CD4-positive, alpha-beta T cell (primary cell): ENCODE measurements around the gene RET. TPM values are rescaled to one million over a fixed set of nuclear protein-coding genes. Genes with fewer than 3 reads are reported as not detected.

Experiments
- ATAC-seq: fragments of 200-7000 bp; cut with Tn5 transposase; one replicate; pipeline ENCODE4 v1.10.0; 2022; ENCODE audit warnings: mild to moderate bottlenecking; ENCODE audit not compliant: poor library complexity
- CTCF ChIA-PET: fragments of 350-600 bp; sonication (Branson Sonifier 250); formaldehyde crosslinking; loops from one replicate; lab custom pipeline; 2021; ENCODE audit warnings: antibody characterized with exemption, inconsistent platforms; lab: Charles Lee
- POLR2A ChIA-PET: fragments of 350-600 bp; sonication (Branson Sonifier 250); formaldehyde crosslinking; loops from one replicate; lab custom pipeline; 2021; ENCODE audit warnings: antibody characterized with exemption, inconsistent platforms; lab: Charles Lee
- DNase-seq, 14 experiments: peaks; one replicate each; pipeline ENCODE4 v3.0.0-alpha.2; 2013 to 2020; ENCODE audit warnings: mixed read lengths in 2 of 14
- H3K27ac ChIP-seq, 2 donors: one replicate each; pipeline versions ENCODE4 v1.5.1 to v1.7.0; 2013; ENCODE audit warnings: low read length in 2 of 2, low read depth in 1 of 2, mild to moderate bottlenecking in 1 of 2
- H3K27me3 ChIP-seq, 2 experiments: 1 replicate in 1 of 2; 2 replicates in 1 of 2; pipeline versions ENCODE4 v1.6.1 to v1.7.0; 2013; ENCODE audit warnings: low read length in 2 of 2, control low read depth in 1 of 2, mild to moderate bottlenecking in 1 of 2, moderate library complexity in 1 of 2; ENCODE audit not compliant: insufficient read depth in 2 of 2, control insufficient read depth in 1 of 2
- H3K36me3 ChIP-seq: one replicate; pipeline ENCODE4 v1.6.1; 2013; ENCODE audit warnings: low read length, control low read depth; ENCODE audit not compliant: insufficient read depth
- H3K4me1 ChIP-seq: one replicate; pipeline ENCODE4 v1.6.1; 2013; ENCODE audit warnings: low read length, control low read depth; ENCODE audit not compliant: insufficient read depth
- H3K4me3 ChIP-seq: one replicate; pipeline ENCODE4 v1.5.1; 2013; ENCODE audit warnings: mild to moderate bottlenecking, low read length, moderate library complexity
- H3K9me3 ChIP-seq, 2 experiments: 1 replicate in 1 of 2; 2 replicates in 1 of 2; pipeline versions ENCODE4 v1.6.1 to v1.7.0; 2013; ENCODE audit warnings: low read length in 2 of 2, mild to moderate bottlenecking in 2 of 2, control low read depth in 1 of 2, moderate library complexity in 1 of 2; ENCODE audit not compliant: control insufficient read depth in 1 of 2, insufficient read depth in 1 of 2
- H3K27ac Mint-ChIP-seq: one replicate; pipeline ENCODE4 v1.8.0; 2020; ENCODE audit warnings: mixed read lengths
- H3K27me3 Mint-ChIP-seq: one replicate; pipeline ENCODE4 v1.8.0; 2021; ENCODE audit warnings: mixed read lengths
- H3K36me3 Mint-ChIP-seq: one replicate; pipeline ENCODE4 v1.8.0; 2021; ENCODE audit warnings: low read depth, mixed read lengths
- H3K4me1 Mint-ChIP-seq: one replicate; pipeline ENCODE4 v1.8.0; 2021; ENCODE audit warnings: low read depth, mixed read lengths
- H3K4me3 Mint-ChIP-seq: one replicate; pipeline ENCODE4 v1.8.0; 2020; ENCODE audit warnings: mild to moderate bottlenecking, mixed read lengths
- H3K9me3 Mint-ChIP-seq: one replicate; pipeline ENCODE4 v1.8.0; 2020; ENCODE audit warnings: mixed read lengths
- intact Hi-C, 2 experiments: fragments of 100-400 bp; cut with DNase I in 1 of 2; cut with micrococcal nuclease in 1 of 2; formaldehyde crosslinking; loops; one replicate each; pipeline versions ENCODE4 v1.15.1 to v1.9.0; 2023 to 2025; cut with DNase I, micrococcal nuclease
- total RNA-seq, 174 experiments: library from RNA in 2 of 174; stranded (reverse) in 2 of 174; gene quantifications; one replicate each; pipeline ENCODE4 v1.2.3 and lab custom pipeline; 2021 to 2026
- TF ChIP-seq, protein P1 (sequence below): fragments of 200-600 bp; IDR thresholded peaks from one replicate; pipeline ENCODE4 v1.8.0; 2022; ENCODE audit warnings: antibody characterized with exemption, mild to moderate bottlenecking

RET gene
- total RNA-seq, 2 experiments from 2014 or later = not detected

DNA sequence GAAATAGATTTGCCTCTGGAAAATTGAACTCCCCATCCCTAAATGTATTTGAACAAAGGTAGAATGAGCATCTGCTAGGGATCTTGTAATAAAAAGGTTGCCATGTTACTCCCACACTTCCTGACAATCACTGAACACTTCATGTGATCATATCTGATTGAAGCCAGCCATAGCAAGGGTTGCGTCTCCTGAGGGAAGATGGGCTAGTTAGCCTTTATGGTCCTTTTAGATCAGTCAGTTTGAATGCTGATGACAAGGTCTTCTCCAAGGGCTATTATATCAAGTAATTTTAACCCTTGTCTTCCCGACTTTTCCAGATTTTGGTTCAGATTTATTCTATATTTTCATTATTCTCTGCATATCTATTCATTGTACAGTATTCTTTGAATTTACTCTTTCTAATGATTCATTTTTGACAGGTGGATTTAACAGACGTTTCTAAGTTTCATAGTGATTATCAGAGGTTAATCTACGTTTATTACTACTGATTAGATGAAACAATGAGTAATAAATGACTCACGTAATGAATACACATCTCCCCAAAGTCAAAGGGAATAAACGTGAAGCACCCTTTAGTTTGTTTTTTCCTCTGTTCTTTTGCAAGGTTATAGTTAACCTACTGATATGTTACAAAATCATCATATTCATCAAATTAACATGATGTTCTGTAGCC, 89.5 kb downstream of the RET start:
- ATAC-seq (no peak), DNase-seq (no peak)
- TF ChIP-seq, protein P1, sequence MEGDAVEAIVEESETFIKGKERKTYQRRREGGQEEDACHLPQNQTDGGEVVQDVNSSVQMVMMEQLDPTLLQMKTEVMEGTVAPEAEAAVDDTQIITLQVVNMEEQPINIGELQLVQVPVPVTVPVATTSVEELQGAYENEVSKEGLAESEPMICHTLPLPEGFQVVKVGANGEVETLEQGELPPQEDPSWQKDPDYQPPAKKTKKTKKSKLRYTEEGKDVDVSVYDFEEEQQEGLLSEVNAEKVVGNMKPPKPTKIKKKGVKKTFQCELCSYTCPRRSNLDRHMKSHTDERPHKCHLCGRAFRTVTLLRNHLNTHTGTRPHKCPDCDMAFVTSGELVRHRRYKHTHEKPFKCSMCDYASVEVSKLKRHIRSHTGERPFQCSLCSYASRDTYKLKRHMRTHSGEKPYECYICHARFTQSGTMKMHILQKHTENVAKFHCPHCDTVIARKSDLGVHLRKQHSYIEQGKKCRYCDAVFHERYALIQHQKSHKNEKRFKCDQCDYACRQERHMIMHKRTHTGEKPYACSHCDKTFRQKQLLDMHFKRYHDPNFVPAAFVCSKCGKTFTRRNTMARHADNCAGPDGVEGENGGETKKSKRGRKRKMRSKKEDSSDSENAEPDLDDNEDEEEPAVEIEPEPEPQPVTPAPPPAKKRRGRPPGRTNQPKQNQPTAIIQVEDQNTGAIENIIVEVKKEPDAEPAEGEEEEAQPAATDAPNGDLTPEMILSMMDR = no peak
- peak overlapping the region; percentile 39 for H3K27ac Mint-ChIP-seq
- no peak overlapping the region for H3K4me3 Mint-ChIP-seq
- ChIA-PET CTCF (no interaction called here), POLR2A (no interaction called here)
- no peak overlapping the region for H3K27ac ChIP-seq
- no peaks in the 10 kb centered on the region for H3K9me3 ChIP-seq
- intact Hi-C loops = no loop called here
- H3K4me1 Mint-ChIP-seq = peaks cover 23% of the 10 kb centered on the region
- H3K4me1 ChIP-seq = peaks cover 3% of the 10 kb centered on the region
- no peaks in the 10 kb centered on the region for H3K9me3 Mint-ChIP-seq
- H3K36me3 ChIP-seq = peaks cover 58% of the 10 kb centered on the region
- peaks cover 83% of the 10 kb centered on the region for H3K36me3 Mint-ChIP-seq
- no peak overlapping the region for H3K4me3 ChIP-seq
- H3K27me3 Mint-ChIP-seq = no peaks in the 10 kb centered on the region
- no peaks in the 10 kb centered on the region for H3K27me3 ChIP-seq

DNA sequence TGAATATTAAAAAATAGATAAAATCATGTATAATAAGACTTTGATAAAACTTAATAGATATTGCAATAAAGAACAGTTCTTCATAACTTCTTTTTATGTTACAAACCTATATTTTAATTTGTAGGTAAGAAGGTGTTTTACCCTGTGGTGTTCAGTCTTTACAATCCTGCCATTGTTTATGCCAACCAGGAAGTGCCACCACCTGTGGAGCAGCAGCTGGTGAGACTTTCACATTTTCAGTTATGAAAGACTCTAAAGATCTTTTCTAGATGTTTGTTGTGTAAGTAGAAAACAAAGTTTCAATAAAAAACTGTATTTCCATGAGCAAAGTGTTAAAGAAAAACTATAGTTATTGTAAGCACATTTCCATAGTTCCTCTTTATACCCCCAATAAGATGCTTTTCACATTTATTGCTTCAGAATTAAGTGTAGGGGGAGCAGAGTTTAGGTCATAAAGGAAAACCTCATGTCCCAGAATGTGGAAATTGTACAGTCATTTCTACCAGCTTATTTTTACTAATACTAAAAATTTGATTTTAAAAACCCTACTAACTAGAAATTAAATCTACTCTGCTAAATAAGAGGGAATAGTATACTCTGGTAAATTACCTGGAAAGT, 90.1 kb downstream of the RET start:
- intact Hi-C loops = no loop called here
- H3K27ac ChIP-seq = no peak overlapping the region
- ChIA-PET CTCF (no interaction called here), POLR2A (no interaction called here)
- no peak overlapping the region for H3K27ac Mint-ChIP-seq
- ATAC-seq (no peak), DNase-seq (no peak)
- H3K4me1 Mint-ChIP-seq = peaks cover 22% of the 10 kb centered on the region
- H3K36me3 Mint-ChIP-seq = peaks cover 83% of the 10 kb centered on the region
- H3K9me3 ChIP-seq = no peaks in the 10 kb centered on the region
- H3K27me3 Mint-ChIP-seq = no peaks in the 10 kb centered on the region
- TF ChIP-seq, protein P1 = no peak
- H3K4me1 ChIP-seq = peaks cover 3% of the 10 kb centered on the region
- no peaks in the 10 kb centered on the region for H3K9me3 Mint-ChIP-seq
- H3K4me3 ChIP-seq = no peak overlapping the region
- H3K27me3 ChIP-seq = no peaks in the 10 kb centered on the region
- H3K4me3 Mint-ChIP-seq = no peak overlapping the region
- H3K36me3 ChIP-seq = peaks cover 58% of the 10 kb centered on the region

DNA sequence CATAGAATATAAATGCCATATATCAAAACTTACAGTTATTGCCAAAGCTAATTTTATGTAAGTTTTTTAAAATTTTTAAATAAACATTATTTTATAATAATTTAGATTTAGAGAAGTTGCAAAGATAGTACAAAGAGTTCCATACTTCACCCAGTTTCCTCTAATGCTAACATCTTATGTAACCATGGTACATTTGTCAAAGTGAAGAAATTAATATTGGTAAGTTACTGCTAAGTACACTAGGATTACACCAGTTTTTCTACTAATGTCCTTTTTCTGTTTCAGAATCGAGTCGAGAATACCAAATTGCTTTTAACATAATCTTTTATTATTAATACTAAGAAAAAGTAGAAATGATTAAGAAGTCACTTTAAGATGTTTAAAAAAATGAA, 90.6 kb downstream of the RET start:
- peaks cover 83% of the 10 kb centered on the region for H3K36me3 Mint-ChIP-seq
- intact Hi-C loops = no loop called here
- peaks cover 3% of the 10 kb centered on the region for H3K4me1 ChIP-seq
- no peak overlapping the region for H3K4me3 ChIP-seq
- DNase-seq = no peak
- ChIA-PET POLR2A (no interaction called here), CTCF (no interaction called here)
- H3K27me3 ChIP-seq = no peaks in the 10 kb centered on the region
- TF ChIP-seq, protein P1 = no peak
- no peaks in the 10 kb centered on the region for H3K9me3 ChIP-seq
- H3K27ac Mint-ChIP-seq = no peak overlapping the region
- no peaks in the 10 kb centered on the region for H3K27me3 Mint-ChIP-seq
- no peaks in the 10 kb centered on the region for H3K9me3 Mint-ChIP-seq
- peaks cover 26% of the 10 kb centered on the region for H3K4me1 Mint-ChIP-seq
- H3K36me3 ChIP-seq = peaks cover 57% of the 10 kb centered on the region
- H3K27ac ChIP-seq = no peak overlapping the region
- no peak for ATAC-seq
- H3K4me3 Mint-ChIP-seq = no peak overlapping the region
